Astrocyte of the cerebellum (primary cell): Measurements from ENCODE around the gene ACR.
A peak's percentile ranks its signal among the peaks of the same experiment; 100 is the strongest.

Source experiments
- DNase-seq: peaks from one replicate; pipeline ENCODE4 v3.0.0-alpha.2; 2011; ENCODE audit warnings: low read depth
- H3K4me3 ChIP-seq: 2 replicates; pipeline ENCODE4 v1.5.1; 2011; ENCODE audit warnings: mild to moderate bottlenecking, low read depth, low read length, moderate library complexity
- CTCF ChIP-seq: IDR thresholded peaks from 2 replicates; pipeline ENCODE4 v1.5.1; 2012; ENCODE audit warnings: low read length, low read depth, moderate library complexity, mild to moderate bottlenecking; ENCODE audit errors: missing control alignments
- in situ Hi-C: cut with HindIII; loops from 2 replicates; pipeline ENCODE4 v1.10.0; 2017; ENCODE audit warnings: low sequenced_read_pairs

ACR gene

GRCh38 chr22:50737728-50738648 is at the start of gene ACR:
Gene ACR (plus strand): TSS chr22:50738204. CDS start chr22:50738236, 32 bp downstream.
- no peak for TF ChIP-seq CTCF
- DNase-seq = no peak
- H3K4me3 ChIP-seq = no peak within 1 kb of the TSS
- in situ Hi-C loops = no loop called here

DNA sequence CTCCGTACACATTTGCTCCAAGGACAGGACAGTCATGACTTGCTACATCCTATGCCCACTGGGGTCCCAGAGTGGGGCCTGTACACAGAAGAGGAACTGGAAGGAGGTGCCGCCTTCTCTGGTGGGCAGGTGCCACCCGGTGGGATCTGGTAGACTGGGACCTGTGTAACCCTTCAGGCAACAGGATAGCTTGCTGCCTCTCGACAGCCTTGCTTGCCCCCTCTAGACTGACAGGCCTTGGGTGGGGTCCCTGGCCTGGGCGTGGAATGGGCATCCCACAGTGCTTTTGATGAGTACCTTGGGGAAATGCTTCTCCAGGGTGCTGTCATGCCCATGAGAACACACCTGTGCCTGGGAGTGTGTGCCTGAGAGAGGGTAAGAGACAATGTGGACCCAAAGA is 49.6 kb upstream of the ACR start:
- TF ChIP-seq CTCF = no peak
- no peak for DNase-seq
- no peak overlapping the region for H3K4me3 ChIP-seq
- in situ Hi-C loops = no loop called here

- no peak for DNase-seq
- in situ Hi-C loops = no loop called here
- peak; percentile 46 for TF ChIP-seq CTCF
Observed at GRCh38 chr22:50691521-50691920, 46.5 kb upstream of the ACR start.

DNA sequence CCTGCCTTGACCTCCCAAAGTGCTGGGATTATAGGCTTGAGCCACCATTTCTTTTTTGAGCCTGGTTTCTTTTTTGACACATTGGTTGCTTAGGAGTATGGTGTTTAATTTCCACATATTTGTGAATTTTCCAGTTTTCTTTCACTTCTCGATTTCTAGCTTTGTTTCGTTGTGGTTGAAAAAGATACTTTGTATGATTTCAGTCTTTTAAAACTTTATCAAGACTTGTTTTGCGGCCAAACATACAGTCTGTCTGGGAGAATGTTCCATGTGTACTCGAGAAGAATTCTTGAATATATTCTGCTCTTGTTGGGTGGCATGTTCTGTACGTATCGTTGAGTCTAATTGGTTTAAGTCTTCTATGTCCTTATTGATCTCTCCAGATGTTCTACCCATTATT is 44.5 kb upstream of the ACR start:
- TF ChIP-seq CTCF = no peak
- in situ Hi-C loops = no loop called here
- no peak for DNase-seq
- H3K4me3 ChIP-seq = no peak overlapping the region

More at GRCh38 chr22:50691521-50691920, 46.5 kb upstream of the ACR start:
- H3K4me3 ChIP-seq = no peak overlapping the region

DNA sequence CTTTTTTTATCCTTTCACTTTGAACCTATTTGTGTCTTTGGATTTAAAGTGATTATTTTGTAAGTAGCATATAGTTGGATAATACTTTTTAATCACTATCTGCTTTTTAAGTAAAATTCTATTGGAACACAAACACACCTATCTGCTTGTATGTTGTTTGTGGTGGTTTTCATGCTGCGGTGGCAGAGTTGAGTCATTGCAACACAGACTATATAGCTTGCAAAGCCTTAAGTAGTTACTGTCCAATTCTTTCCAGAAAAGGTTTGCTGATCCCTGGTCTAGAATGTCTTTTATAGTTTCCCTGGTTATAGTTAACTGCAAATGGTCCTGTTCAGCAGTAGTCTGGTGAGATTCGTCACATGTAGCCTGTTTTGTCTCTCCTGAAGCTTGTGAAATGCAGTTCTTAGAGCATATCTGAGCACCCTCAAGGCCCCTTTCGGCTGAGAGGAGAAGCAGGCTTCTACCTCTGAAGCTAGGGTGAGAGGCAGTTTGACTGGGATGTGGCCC is 43.9 kb upstream of the ACR start:
- no peak for DNase-seq
- H3K4me3 ChIP-seq = no peak overlapping the region
- in situ Hi-C loops = no loop called here
- no peak for TF ChIP-seq CTCF

DNA sequence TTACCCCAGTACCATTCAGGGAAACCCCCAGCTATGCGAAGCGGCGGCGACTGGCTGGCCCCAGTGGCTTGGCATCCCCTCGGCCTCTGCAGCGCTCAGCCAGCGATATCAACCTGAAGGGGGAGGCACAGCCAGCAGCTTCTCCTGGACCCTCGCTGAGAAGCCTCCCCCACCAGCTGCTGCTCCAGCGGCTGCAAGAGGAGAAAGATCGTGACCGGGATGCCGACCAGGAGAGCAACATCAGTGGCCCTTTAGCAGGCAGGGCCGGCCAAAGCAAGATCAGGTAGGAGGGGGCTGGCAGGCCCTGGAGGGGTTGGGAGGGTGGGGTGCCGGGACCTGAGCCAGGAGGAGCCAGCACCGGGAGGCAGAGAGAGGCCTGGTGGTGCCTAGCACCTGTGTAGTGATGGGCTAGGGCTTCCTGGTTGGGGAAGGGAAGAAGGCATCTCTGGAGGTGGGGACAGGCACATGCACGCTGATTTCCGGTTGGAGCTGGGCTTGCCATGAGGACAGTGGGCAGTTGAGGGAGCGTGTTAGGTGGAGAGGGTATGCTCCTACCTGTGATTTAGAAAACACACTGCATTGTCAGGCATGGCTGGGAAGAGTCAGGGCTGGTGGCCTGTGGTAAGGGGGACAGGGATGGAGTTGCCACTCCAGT is 43.1 kb upstream of the ACR start:
- no peak for TF ChIP-seq CTCF
- H3K4me3 ChIP-seq = no peak overlapping the region
- in situ Hi-C loops = no loop called here
- no peak for DNase-seq
